Inflammatory macrophage (primary cell): ENCODE data around the gene DUSP9.
"Not testable (repeated sequence)": the region's sequence is repeated elsewhere in the genome, so short reads cannot be mapped to it uniquely, and the experiment has no call there.

Experiments used
- DNase-seq, 2 donors: peaks; one replicate each; pipeline ENCODE4 v3.0.0-alpha.2; 2020 to 2022

The DUSP9 gene

GRCh38 chrX:153693216-153694086 is 46.4 kb downstream of the DUSP9 start:
- DNase-seq, result no peak

GRCh38 chrX:153694256-153694655 is 47.3 kb downstream of the DUSP9 start:
- not testable (repeated sequence) for DNase-seq

- DNase-seq, result no peak
Observed at GRCh38 chrX:153694687-153695270, 47.8 kb downstream of the DUSP9 start.

DNA sequence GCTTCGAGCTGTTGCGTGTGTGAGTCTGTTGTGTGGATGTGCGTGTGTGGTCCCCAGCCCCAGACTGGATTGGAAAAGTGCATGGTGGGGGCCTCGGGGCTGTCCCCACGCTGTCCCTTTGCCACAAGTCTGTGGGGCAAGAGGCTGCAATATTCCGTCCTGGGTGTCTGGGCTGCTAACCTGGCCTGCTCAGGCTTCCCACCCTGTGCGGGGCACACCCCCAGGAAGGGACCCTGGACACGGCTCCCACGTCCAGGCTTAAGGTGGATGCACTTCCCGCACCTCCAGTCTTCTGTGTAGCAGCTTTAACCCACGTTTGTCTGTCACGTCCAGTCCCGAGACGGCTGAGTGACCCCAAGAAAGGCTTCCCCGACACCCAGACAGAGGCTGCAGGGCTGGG is 49.1 kb downstream of the DUSP9 start:
- no peak for DNase-seq

GRCh38 chrX:153696538-153696937 is 49.5 kb downstream of the DUSP9 start:
- not testable (repeated sequence) for DNase-seq

- DNase-seq, result not testable (repeated sequence)
Observed at GRCh38 chrX:153696986-153697722, 50.2 kb downstream of the DUSP9 start.

GRCh38 chrX:153697924-153698865 is 51.2 kb downstream of the DUSP9 start:
- no peak for DNase-seq

DNA sequence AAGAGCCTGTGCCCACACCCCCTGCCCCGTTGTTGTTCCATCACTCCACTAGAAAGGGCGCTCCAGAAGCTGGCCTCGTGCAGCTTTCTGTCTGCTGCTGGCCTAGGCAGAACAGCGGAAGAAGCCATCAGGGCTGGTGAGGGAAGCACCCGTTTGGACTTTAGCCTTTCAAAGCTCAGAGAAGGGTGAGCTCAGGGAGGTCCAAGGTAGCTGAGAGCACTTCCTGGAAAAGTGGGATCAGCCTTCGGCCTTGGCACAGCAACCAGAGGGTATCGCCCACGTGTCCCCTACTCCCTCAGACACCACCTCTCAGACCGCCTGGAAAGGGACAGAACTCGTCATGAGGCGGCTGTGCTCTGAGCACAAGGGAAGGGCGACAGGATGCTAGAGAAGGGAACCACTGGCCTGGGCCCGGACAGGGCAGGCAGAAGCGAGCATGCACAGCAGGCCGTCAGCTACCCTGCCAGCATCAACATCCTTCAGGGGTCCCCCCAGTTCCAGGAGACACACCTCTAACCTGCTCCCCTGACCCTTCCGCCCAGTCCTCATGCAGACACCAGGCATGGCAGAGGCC is 52.3 kb downstream of the DUSP9 start:
- DNase-seq, result not testable (repeated sequence)

DNA sequence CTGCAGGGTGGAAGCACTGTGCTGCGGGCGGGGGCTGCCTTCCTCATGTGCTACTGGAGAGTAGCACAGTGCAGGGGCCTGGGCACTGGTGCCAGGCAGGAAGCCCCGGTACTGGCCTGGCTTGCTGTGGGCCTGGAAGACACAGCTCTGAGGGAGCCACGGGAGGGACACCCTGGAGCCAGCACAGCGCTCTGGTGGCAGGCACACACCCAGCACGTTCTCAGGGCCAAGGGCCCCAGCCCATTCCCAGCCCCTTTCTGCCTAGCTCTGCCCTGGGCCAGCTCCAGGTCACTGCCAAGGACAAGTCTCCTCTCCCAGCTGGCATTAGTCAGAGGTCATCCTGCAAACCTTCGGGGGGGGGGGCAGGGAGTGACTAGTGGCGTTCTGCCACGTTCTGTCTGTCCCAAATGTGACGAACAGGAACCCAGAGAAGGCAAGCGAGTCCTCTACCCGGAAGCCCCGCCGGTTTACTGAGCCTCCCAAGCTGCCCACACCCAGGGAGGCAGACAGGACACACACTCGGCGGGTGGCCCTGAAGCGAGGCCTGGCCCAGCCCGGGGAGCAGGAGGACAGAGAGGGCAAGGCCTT is 52.9 kb downstream of the DUSP9 start:
- DNase-seq, result not testable (repeated sequence)

DNA sequence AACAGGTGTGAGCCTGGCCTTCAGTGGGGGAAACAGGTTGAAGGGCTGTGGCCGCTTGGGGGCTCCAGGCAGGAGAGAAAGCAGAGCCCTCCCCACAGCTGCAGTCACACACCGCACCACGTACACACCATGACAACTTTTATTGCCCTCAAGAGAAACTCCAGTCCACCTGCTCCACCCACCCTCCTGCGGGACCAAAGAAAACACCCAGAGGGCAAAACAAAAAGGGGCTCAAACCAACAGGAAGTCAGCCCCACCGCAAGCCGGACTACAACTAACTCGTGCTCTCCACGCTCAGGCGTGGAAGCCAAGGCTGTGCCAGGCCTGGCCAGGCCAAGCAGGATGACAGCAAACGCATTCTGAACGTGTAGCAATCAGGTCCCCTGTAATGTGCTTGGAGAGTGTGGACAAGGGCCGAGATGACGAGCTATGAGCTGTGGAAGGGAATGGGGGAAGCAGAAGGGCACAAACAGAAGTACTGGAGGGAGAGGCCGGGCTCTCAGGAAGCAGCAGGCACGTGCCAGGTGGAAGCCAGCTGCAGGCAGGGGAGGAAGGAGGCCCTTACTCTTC is 53.5 kb downstream of the DUSP9 start:
- no peak for DNase-seq
